GM23248 (cell line): ENCODE data around the gene CLCN4. TPM values are rescaled to one million over a fixed set of nuclear protein-coding genes. Genes with fewer than 3 reads are reported as not detected.

ENCODE experiments used
- DNase-seq: peaks from one replicate; pipeline ENCODE4 v3.0.0-alpha.2; 2015
- H2AFZ ChIP-seq: fragments of 200-600 bp; sonication (generic); 2 replicates; pipeline ENCODE4 v1.6.1; 2016; ENCODE audit warnings: antibody characterized with exemption
- H3F3A ChIP-seq: fragments of 200-600 bp; sonication (generic); 2 replicates; pipeline ENCODE4 v1.6.1; 2016; ENCODE audit warnings: mild to moderate bottlenecking, antibody characterized with exemption, mixed run types; ENCODE audit not compliant: insufficient read depth
- H3K27ac ChIP-seq: fragments of 200-600 bp; sonication (generic); 2 replicates; pipeline ENCODE4 v1.5.1; 2016; ENCODE audit warnings: mild to moderate bottlenecking
- H3K27me3 ChIP-seq: fragments of 200-600 bp; sonication (generic); replicated peaks from 2 replicates; pipeline ENCODE4 v1.6.1; 2016; ENCODE audit warnings: mild to moderate bottlenecking; ENCODE audit not compliant: insufficient read depth
- H3K36me3 ChIP-seq: fragments of 200-600 bp; sonication (generic); 2 replicates; pipeline ENCODE4 v1.6.1; 2016; ENCODE audit warnings: low read depth, mild to moderate bottlenecking
- H3K4me1 ChIP-seq: fragments of 200-600 bp; sonication (generic); 2 replicates; pipeline ENCODE4 v1.6.1; 2016; ENCODE audit warnings: mild to moderate bottlenecking; ENCODE audit not compliant: insufficient read depth
- H3K4me2 ChIP-seq: fragments of 200-600 bp; sonication (generic); one replicate; pipeline ENCODE4 v1.6.1; 2016; ENCODE audit warnings: mild to moderate bottlenecking; ENCODE audit not compliant: unreplicated experiment
- H3K4me3 ChIP-seq: fragments of 200-600 bp; sonication (generic); 2 replicates; pipeline ENCODE4 v1.5.1; 2016; ENCODE audit warnings: mild to moderate bottlenecking
- H3K79me2 ChIP-seq: fragments of 200-600 bp; sonication (generic); 2 replicates; pipeline ENCODE4 v1.6.1; 2016; ENCODE audit warnings: mild to moderate bottlenecking; ENCODE audit not compliant: insufficient read depth
- H3K9ac ChIP-seq: fragments of 200-600 bp; sonication (generic); 2 replicates; pipeline ENCODE4 v1.6.1; 2016; ENCODE audit warnings: mild to moderate bottlenecking
- H3K9me2 ChIP-seq: fragments of 200-600 bp; sonication (generic); 2 replicates; pipeline ENCODE4 v1.6.1; 2016; ENCODE audit warnings: mixed run types, mild to moderate bottlenecking, moderate library complexity; ENCODE audit not compliant: insufficient read depth
- H3K9me3 ChIP-seq: fragments of 200-600 bp; sonication (generic); one replicate; pipeline ENCODE4 v1.6.1; 2017; ENCODE audit warnings: low read depth
- H4K20me1 ChIP-seq: fragments of 200-600 bp; sonication (generic); 2 replicates; pipeline ENCODE4 v1.6.0; 2016; ENCODE audit not compliant: insufficient read depth
- EZH2 ChIP-seq: fragments of 200-600 bp; sonication (generic); IDR thresholded peaks from 2 replicates; pipeline ENCODE4 v1.6.1; 2018; ENCODE audit warnings: antibody characterized with exemption, mild to moderate bottlenecking; ENCODE audit not compliant: insufficient read depth, poor library complexity, severe bottlenecking
- EZH2phosphoT487 ChIP-seq: fragments of 200-600 bp; sonication (generic); IDR thresholded peaks from 2 replicates; pipeline ENCODE4 v1.6.1; 2018; ENCODE audit warnings: antibody characterized with exemption, moderate library complexity, mild to moderate bottlenecking, low read depth; ENCODE audit not compliant: insufficient read depth
- WGBS, 2 experiments: methylation state at CpG; one replicate each; pipeline ENCODE4 v1.1.6; 2015 to 2017; ENCODE audit warnings: low lambda C conversion rate in 2 of 2, low coverage in 1 of 2; ENCODE audit errors: missing lambda C conversion rate in 2 of 2; 5-methylcytosine and 5-hydroxymethylcytosine counted together
- in situ Hi-C: fragments of 300-500 bp; cut with MboI; formaldehyde crosslinking; loops from 2 replicates; pipeline ENCODE4 v1.15.0; 2020
- polyA plus RNA-seq: library from polyadenylated mRNA; unstranded; fragments of >200 nt; fragmentation: Nextera tagmentation; extraction: Ambion mirVana; gene quantifications from 2 replicates; pipeline ENCODE4 v1.2.1, GENCODE V29; 2016
- total RNA-seq: library from RNA; depleted of rRNA; stranded (reverse); fragments of >200 nt; shearing (Covaris generic); gene quantifications from 2 replicates; pipeline ENCODE4 v1.2.3, GENCODE V29; 2014

The CLCN4 gene
- total and polyA plus RNA-seq, 2 experiments from 2014 or later: 0.29 to 0.97 TPM

- DNase-seq: no peak
- in situ Hi-C loops: no loop called here
- no peak overlapping the region for H3K4me2 ChIP-seq
- H3K27me3 ChIP-seq: no peaks in the 10 kb centered on the region
- no peaks in the 10 kb centered on the region for H3F3A ChIP-seq
- H3K9ac ChIP-seq: no peak overlapping the region
- H3K36me3 ChIP-seq: no peaks in the 10 kb centered on the region
- no peak overlapping the region for H2AFZ ChIP-seq
- H3K4me3 ChIP-seq: no peak overlapping the region
- H3K9me3 ChIP-seq: no peaks in the 10 kb centered on the region
- no peak for TF ChIP-seq EZH2phosphoT487
- TF ChIP-seq EZH2: no peak
- H3K9me2 ChIP-seq: no peaks in the 10 kb centered on the region
- no peak overlapping the region for H3K27ac ChIP-seq
- no peaks in the 10 kb centered on the region for H3K4me1 ChIP-seq
- H3K79me2 ChIP-seq: no peaks in the 10 kb centered on the region
- no peaks in the 10 kb centered on the region for H4K20me1 ChIP-seq
- WGBS, 2 experiments: 96 to 97% methylated on average over 19 to 25 of the region's 28 CpGs
These were observed 21.0 kb upstream of the CLCN4 start for GRCh38 chrX:10135561-10136399.

- Histone ChIP-seq H3K9ac (no peak overlapping the region), H3K27me3 (no peaks in the 10 kb centered on the region), H3K36me3 (no peaks in the 10 kb centered on the region), H2AFZ (no peak overlapping the region), H3K4me2 (no peak overlapping the region), H3K9me2 (no peaks in the 10 kb centered on the region), H3K27ac (no peak overlapping the region), H3F3A (no peaks in the 10 kb centered on the region), H3K79me2 (no peaks in the 10 kb centered on the region), H4K20me1 (no peaks in the 10 kb centered on the region), H3K9me3 (no peaks in the 10 kb centered on the region), H3K4me3 (no peak overlapping the region), H3K4me1 (no peaks in the 10 kb centered on the region)
- TF ChIP-seq EZH2phosphoT487 (no peak), EZH2 (no peak)
- DNase-seq: no peak
- 99 to 100% methylated on average over 1 to 16 of the region's 22 CpGs for WGBS, 2 experiments
- in situ Hi-C loops: no loop called here
These were observed 18.0 kb upstream of the CLCN4 start for GRCh38 chrX:10138726-10139125.

GRCh38 chrX:10140264-10140663 is 16.5 kb upstream of the CLCN4 start:
- no peak for DNase-seq
- TF ChIP-seq EZH2phosphoT487 (no peak), EZH2 (no peak)
- Histone ChIP-seq H2AFZ (no peak overlapping the region), H3K4me2 (no peak overlapping the region), H3F3A (no peaks in the 10 kb centered on the region), H4K20me1 (no peaks in the 10 kb centered on the region), H3K4me1 (no peaks in the 10 kb centered on the region), H3K27me3 (no peaks in the 10 kb centered on the region), H3K9me2 (no peaks in the 10 kb centered on the region), H3K36me3 (no peaks in the 10 kb centered on the region), H3K27ac (no peak overlapping the region), H3K4me3 (no peak overlapping the region), H3K9ac (no peak overlapping the region), H3K79me2 (no peaks in the 10 kb centered on the region), H3K9me3 (no peaks in the 10 kb centered on the region)
- 83% methylated on average over 7 of the region's 7 CpGs for WGBS, 2 experiments
- in situ Hi-C loops: no loop called here

- no peak overlapping the region for H3K4me2 ChIP-seq
- no peak for DNase-seq
- H3K4me1 ChIP-seq: no peaks in the 10 kb centered on the region
- H3K4me3 ChIP-seq: no peak overlapping the region
- in situ Hi-C loops: no loop called here
- no peaks in the 10 kb centered on the region for H3K79me2 ChIP-seq
- no peaks in the 10 kb centered on the region for H3K27me3 ChIP-seq
- H3K36me3 ChIP-seq: no peaks in the 10 kb centered on the region
- H3K9ac ChIP-seq: no peak overlapping the region
- 95% methylated on average over 15 to 22 of the region's 23 CpGs for WGBS, 2 experiments
- H4K20me1 ChIP-seq: no peaks in the 10 kb centered on the region
- TF ChIP-seq EZH2phosphoT487: no peak
- no peak for TF ChIP-seq EZH2
- H3K9me2 ChIP-seq: no peaks in the 10 kb centered on the region
- no peak overlapping the region for H2AFZ ChIP-seq
- H3K27ac ChIP-seq: no peak overlapping the region
- H3F3A ChIP-seq: no peaks in the 10 kb centered on the region
- no peaks in the 10 kb centered on the region for H3K9me3 ChIP-seq
These were observed 14.7 kb upstream of the CLCN4 start for GRCh38 chrX:10142041-10142599.
